Gastroesophageal sphincter (tissue), 4 donors: ENCODE data around the gene PDZD8. TPM values are rescaled to one million over a fixed set of nuclear protein-coding genes. Genes with fewer than 3 reads are reported as not detected.
A peak's percentile ranks its signal among the peaks of the same experiment; 100 is the strongest.

Source experiments
- ATAC-seq: fragments of 150-250 bp; one replicate; pipeline ENCODE4 v1.9.1; 2016; ENCODE audit warnings: mild to moderate bottlenecking, moderate library complexity
- H3K27ac ChIP-seq, 4 donors: fragments of 200-600 bp; sonication (generic) in 3 of 4; 1 replicate in 3 of 4; 2 replicates in 1 of 4; pipeline ENCODE4 v1.5.1; 2016 to 2019
- H3K27me3 ChIP-seq: fragments of 200-600 bp; sonication (generic); one replicate; pipeline ENCODE4 v1.5.1; 2019
- H3K36me3 ChIP-seq, 2 donors: fragments of 200-600 bp; sonication (generic); one replicate each; pipeline ENCODE4 v1.5.1; 2019; ENCODE audit warnings: control low read depth in 1 of 2
- H3K4me1 ChIP-seq, 3 donors: fragments of 200-600 bp; sonication (generic); 1 replicate in 2 of 3; 2 replicates in 1 of 3; pipeline ENCODE4 v1.5.1; 2016 to 2019; ENCODE audit warnings: control low read depth in 2 of 3
- H3K4me3 ChIP-seq, 2 donors: fragments of 200-600 bp; sonication (generic); one replicate each; pipeline ENCODE4 v1.5.1; 2019; ENCODE audit warnings: mild to moderate bottlenecking in 1 of 2, moderate library complexity in 1 of 2
- H3K9me3 ChIP-seq, 3 donors: fragments of 200-600 bp; sonication (generic); one replicate each; pipeline ENCODE4 v1.5.1; 2017 to 2019; ENCODE audit warnings: control low read depth in 2 of 3
- EP300 ChIP-seq: sonication (generic); formaldehyde crosslinking; IDR thresholded peaks from one replicate; pipeline ENCODE4 v1.6.1; 2017; ENCODE audit warnings: antibody characterized with exemption, mild to moderate bottlenecking
- POLR2A ChIP-seq, 2 donors: fragments of 450-650 bp; IDR thresholded peaks; one replicate each; pipeline ENCODE4 v1.6.1; 2017; ENCODE audit warnings: antibody characterized with exemption in 2 of 2, mild to moderate bottlenecking in 2 of 2, moderate library complexity in 1 of 2
- POLR2AphosphoS5 ChIP-seq: sonication (generic); formaldehyde crosslinking; IDR thresholded peaks from one replicate; pipeline ENCODE4 v1.6.1; 2017; ENCODE audit warnings: antibody characterized with exemption
- WGBS, 2 donors: methylation state at CpG; one replicate each; pipeline ENCODE4 v1.1.5; 2018; ENCODE audit warnings: low coverage in 1 of 2; 5-methylcytosine and 5-hydroxymethylcytosine counted together
- total RNA-seq, 4 donors: library from RNA; depleted of rRNA; stranded (reverse); fragments of >200 nt; gene quantifications; one replicate each; pipeline ENCODE4 v1.1.0, GENCODE V29; 2016
- TF ChIP-seq, protein P1 (sequence below), 4 experiments: fragments of 200-600 bp in 2 of 4; fragments of 450-650 bp in 2 of 4; sonication (generic) in 1 of 4; IDR thresholded peaks; one replicate each; pipeline ENCODE4 v1.5.1; 2017 to 2019; ENCODE audit warnings: antibody characterized with exemption in 4 of 4, mild to moderate bottlenecking in 2 of 4, moderate library complexity in 2 of 4

Gene PDZD8
- total RNA-seq, 4 donors from 2014 or later: 32.8 to 49.2 (median 37.3) TPM

DNA sequence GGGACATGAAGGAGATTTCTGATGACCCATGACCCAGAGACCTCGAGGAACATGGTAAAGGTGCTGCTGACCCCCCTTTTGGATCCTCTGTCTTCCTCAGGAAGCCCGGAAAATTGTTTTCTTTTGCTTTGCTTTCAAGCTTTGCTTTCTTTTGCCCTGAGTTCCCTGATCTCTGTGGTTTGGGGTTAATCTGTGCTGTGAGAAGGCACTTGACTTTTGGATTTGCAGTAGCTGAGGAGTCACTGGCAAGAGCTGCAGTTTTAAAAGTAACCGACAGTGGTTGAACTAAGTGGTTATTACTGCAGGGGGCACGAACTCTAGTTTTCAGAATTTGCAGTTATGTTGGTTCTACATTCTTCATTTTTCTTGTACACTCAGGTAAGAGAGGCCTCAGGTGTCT is 53.0 kb downstream of the PDZD8 start:
- peaks cover 0 to 9% (median 0%) of the 10 kb centered on the region in 3 donors for H3K4me1 ChIP-seq
- no peak overlapping the region for H3K4me3 ChIP-seq
- no peak overlapping the region for H3K27ac ChIP-seq
- TF ChIP-seq POLR2A (IDR thresholded peaks at IDR 0.05): no peak
- TF ChIP-seq, protein P1, sequence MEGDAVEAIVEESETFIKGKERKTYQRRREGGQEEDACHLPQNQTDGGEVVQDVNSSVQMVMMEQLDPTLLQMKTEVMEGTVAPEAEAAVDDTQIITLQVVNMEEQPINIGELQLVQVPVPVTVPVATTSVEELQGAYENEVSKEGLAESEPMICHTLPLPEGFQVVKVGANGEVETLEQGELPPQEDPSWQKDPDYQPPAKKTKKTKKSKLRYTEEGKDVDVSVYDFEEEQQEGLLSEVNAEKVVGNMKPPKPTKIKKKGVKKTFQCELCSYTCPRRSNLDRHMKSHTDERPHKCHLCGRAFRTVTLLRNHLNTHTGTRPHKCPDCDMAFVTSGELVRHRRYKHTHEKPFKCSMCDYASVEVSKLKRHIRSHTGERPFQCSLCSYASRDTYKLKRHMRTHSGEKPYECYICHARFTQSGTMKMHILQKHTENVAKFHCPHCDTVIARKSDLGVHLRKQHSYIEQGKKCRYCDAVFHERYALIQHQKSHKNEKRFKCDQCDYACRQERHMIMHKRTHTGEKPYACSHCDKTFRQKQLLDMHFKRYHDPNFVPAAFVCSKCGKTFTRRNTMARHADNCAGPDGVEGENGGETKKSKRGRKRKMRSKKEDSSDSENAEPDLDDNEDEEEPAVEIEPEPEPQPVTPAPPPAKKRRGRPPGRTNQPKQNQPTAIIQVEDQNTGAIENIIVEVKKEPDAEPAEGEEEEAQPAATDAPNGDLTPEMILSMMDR (IDR thresholded peaks at IDR 0.05): no peak
- TF ChIP-seq EP300: no peak
- TF ChIP-seq POLR2AphosphoS5: no peak
- peaks cover 0 to 7% of the 10 kb centered on the region in 2 donors for H3K36me3 ChIP-seq
- no peaks in the 10 kb centered on the region for H3K9me3 ChIP-seq
- ATAC-seq: no peak
- no peaks in the 10 kb centered on the region for H3K27me3 ChIP-seq
- WGBS, 2 donors: 54 to 83% methylated on average over 4 of the region's 4 CpGs

DNA sequence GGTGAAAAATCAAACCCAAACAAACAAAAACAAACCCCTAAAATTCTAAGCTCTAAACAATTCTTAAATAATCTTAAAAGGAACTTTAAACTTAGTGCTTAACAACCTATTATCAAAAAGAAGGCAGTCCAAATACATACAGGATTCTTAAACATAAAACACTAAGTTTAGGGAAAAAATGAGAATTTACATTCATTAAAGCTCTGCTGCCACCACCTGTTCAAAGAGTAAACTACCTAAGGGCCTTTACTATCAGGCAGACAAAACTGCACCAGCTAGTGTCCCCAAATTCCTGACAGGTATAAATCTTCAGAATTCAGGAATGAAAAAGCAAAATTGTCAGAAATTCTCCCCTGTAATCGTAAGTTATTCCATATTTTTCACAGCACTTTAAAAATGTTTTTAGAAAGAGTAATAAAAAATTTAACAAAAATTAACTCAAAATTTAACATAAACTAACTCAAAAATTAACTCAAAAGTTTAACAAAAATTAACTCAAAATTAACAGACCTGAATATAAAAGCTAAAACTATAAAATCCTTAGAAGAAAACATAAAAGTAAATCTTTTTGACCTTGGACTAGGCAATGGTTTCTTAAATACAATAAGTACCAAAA is 55.1 kb downstream of the PDZD8 start:
- no peak for TF ChIP-seq POLR2AphosphoS5
- TF ChIP-seq, protein P1 (IDR thresholded peaks at IDR 0.05): peak; percentile 9 to 51 (median 24)
- 75 to 80% methylated on average over 1 of the region's 1 CpG for WGBS, 2 donors
- no peaks in the 10 kb centered on the region for H3K27me3 ChIP-seq
- no peak overlapping the region for H3K27ac ChIP-seq
- no peak for ATAC-seq
- H3K4me1 ChIP-seq: peaks cover 0 to 9% (median 0%) of the 10 kb centered on the region in 3 donors
- no peaks in the 10 kb centered on the region for H3K9me3 ChIP-seq
- peaks cover 0 to 12% of the 10 kb centered on the region in 2 donors for H3K36me3 ChIP-seq
- H3K4me3 ChIP-seq: no peak overlapping the region

DNA sequence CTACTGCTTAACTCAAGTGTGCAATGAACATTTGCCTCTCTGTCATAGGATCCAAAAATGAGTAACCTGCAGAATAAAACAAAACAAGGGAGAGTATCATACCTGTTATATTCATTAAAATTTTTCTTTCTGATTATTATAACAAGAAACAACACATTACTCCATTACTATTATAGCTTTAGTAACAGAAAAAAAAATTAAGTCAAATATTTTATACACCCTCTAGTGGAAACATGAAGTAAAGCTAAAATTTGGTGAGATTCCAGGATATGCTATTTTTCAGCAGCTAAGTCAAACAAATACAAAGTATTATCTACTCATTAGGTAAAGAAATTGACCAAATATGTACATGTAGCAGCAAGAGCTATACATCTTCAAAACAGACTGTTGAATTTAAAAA is 56.3 kb downstream of the PDZD8 start:
- H3K27me3 ChIP-seq: no peaks in the 10 kb centered on the region
- H3K9me3 ChIP-seq: no peaks in the 10 kb centered on the region
- TF ChIP-seq POLR2A (IDR thresholded peaks at IDR 0.05) (no peak), POLR2AphosphoS5 (no peak), EP300 (no peak)
- TF ChIP-seq, protein P1 (IDR thresholded peaks at IDR 0.05): peak in 3 of 4 experiments; percentile 15 to 36 (median 16)
- no peak for ATAC-seq
- peaks cover 0 to 9% (median 0%) of the 10 kb centered on the region in 3 donors for H3K4me1 ChIP-seq
- no peak overlapping the region for H3K4me3 ChIP-seq
- H3K27ac ChIP-seq: no peak overlapping the region
- peaks cover 0 to 12% of the 10 kb centered on the region in 2 donors for H3K36me3 ChIP-seq

DNA sequence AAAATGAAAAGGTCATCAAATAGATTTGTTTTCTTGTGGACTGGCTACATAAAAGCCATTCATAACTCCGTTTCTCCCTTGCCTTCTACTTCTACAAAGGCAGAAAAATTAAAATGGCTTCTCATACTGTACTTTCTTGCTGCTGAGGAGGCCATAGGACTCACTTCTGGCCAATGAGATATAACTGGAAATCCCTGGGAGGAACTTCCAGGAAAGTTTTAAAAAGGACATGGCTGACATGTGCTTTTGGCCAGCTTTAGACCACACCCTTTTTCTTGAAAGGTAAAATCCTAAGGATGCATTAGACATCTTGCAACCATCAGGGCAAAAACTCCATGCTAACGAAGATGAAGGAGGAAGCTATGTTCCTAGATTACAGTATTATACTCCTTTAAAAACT is 58.5 kb downstream of the PDZD8 start:
- H3K4me1 ChIP-seq: peaks cover 0 to 9% (median 0%) of the 10 kb centered on the region in 3 donors
- peaks cover 0 to 12% of the 10 kb centered on the region in 2 donors for H3K36me3 ChIP-seq
- no peak for TF ChIP-seq EP300
- TF ChIP-seq POLR2A (IDR thresholded peaks at IDR 0.05): no peak
- TF ChIP-seq POLR2AphosphoS5: no peak
- TF ChIP-seq, protein P1 (IDR thresholded peaks at IDR 0.05): no peak
- no peak for ATAC-seq
- H3K27ac ChIP-seq: no peak overlapping the region
- H3K4me3 ChIP-seq: no peak overlapping the region
- H3K9me3 ChIP-seq: no peaks in the 10 kb centered on the region
- WGBS, 2 donors: 89 to 96% methylated on average over 2 of the region's 2 CpGs
- H3K27me3 ChIP-seq: no peaks in the 10 kb centered on the region

DNA sequence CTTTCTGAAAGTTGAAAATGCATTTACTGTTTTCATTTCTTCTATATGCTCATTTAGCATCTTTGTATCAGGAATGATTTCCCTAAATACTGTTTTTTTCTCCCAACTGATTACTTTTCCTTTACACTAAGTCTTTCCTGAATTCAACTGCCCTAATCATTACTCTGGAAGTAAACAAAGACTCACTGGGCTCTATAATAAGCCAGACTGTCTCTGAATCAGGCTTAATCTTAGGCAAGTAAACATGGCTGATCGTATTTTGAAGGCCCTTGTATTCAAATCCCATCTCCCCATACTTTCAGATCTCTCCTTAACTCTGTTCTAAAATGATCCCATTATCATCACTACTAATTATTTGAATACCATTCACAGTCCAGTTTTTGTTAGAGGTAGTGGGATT is 61.6 kb downstream of the PDZD8 start:
- WGBS, 2 donors: 94 to 100% methylated on average over 1 of the region's 1 CpG
- ATAC-seq: no peak
- peaks cover 0 to under 1% (median 0%) of the 10 kb centered on the region in 3 donors for H3K4me1 ChIP-seq
- H3K27ac ChIP-seq: no peak overlapping the region
- TF ChIP-seq POLR2A (IDR thresholded peaks at IDR 0.05) (no peak), EP300 (no peak), POLR2AphosphoS5 (no peak)
- TF ChIP-seq, protein P1 (IDR thresholded peaks at IDR 0.05): no peak
- no peaks in the 10 kb centered on the region for H3K27me3 ChIP-seq
- peaks cover 0 to 12% of the 10 kb centered on the region in 2 donors for H3K36me3 ChIP-seq
- H3K9me3 ChIP-seq: no peaks in the 10 kb centered on the region
- H3K4me3 ChIP-seq: no peak overlapping the region
